HepG2 (cell line): ENCODE results near the gene LTC4S. TPM values are rescaled to one million over a fixed set of nuclear protein-coding genes. Genes with fewer than 3 reads are reported as not detected.
A peak's percentile ranks its signal among the peaks of the same experiment; 100 is the strongest.

Experiments
- EED ChIP-seq: sonication (generic); formaldehyde crosslinking; IDR thresholded peaks from 2 replicates; pipeline ENCODE4 v1.5.0; 2020; ENCODE audit warnings: mild to moderate bottlenecking, missing genetic modification reagents
- ETV6 ChIP-seq: sonication (generic); formaldehyde crosslinking; conservative IDR thresholded peaks from 2 replicates; pipeline ENCODE4 v1.4.0; 2020; ENCODE audit warnings: missing genetic modification reagents
- HMG20A ChIP-seq: IDR thresholded peaks from 2 replicates; pipeline ENCODE4 v1.6.1; 2016; ENCODE audit warnings: borderline replicate concordance
- IRF2 ChIP-seq: IDR thresholded peaks from 2 replicates; pipeline ENCODE4 v1.6.1; 2018; ENCODE audit warnings: missing genetic modification reagents, missing compliant biosample characterization
- ISX ChIP-seq: sonication (generic); formaldehyde crosslinking; conservative IDR thresholded peaks from 2 replicates; pipeline ENCODE4 v1.5.0; 2020; ENCODE audit warnings: missing genetic modification reagents
- JUNB ChIP-seq: sonication (generic); formaldehyde crosslinking; IDR thresholded peaks from 2 replicates; pipeline ENCODE4 v1.8.0; 2022; ENCODE audit warnings: missing genetic modification reagents, mild to moderate bottlenecking, borderline replicate concordance
- MAFK ChIP-seq, 2 experiments: IDR thresholded peaks in 1 of 2; conservative IDR thresholded peaks in 1 of 2; 2 replicates each; pipeline ENCODE4 v1.6.1; 2011; ENCODE audit warnings: improper control_type of control experiment in 2 of 2, low read length in 2 of 2
- MXI1 ChIP-seq: IDR thresholded peaks from 3 replicates; pipeline ENCODE4 v1.6.1; 2012; ENCODE audit warnings: low read depth, low read length, inconsistent platforms, borderline replicate concordance
- MZF1 ChIP-seq: sonication (generic); formaldehyde crosslinking; IDR thresholded peaks from 2 replicates; pipeline ENCODE4 v1.8.1; 2023; ENCODE audit warnings: mild to moderate bottlenecking, missing genetic modification reagents, borderline replicate concordance
- PAWR ChIP-seq: sonication (generic); formaldehyde crosslinking; IDR thresholded peaks from 2 replicates; pipeline ENCODE4 v1.4.0; 2020; ENCODE audit warnings: missing genetic modification reagents, mild to moderate bottlenecking, borderline replicate concordance
- RBFOX2 ChIP-seq: fragments of 200-400 bp; formaldehyde crosslinking; IDR thresholded peaks from 2 replicates; pipeline ENCODE4 v1.6.1; 2017; ENCODE audit warnings: low read depth, mild to moderate bottlenecking, low read length
- SMC3 ChIP-seq: IDR thresholded peaks from 2 replicates; pipeline ENCODE4 v1.6.1; 2011; ENCODE audit warnings: low read length, improper control_type of control experiment
- TRIM24 ChIP-seq: sonication (generic); formaldehyde crosslinking; IDR thresholded peaks from 2 replicates; pipeline ENCODE4 v1.8.0; 2022; ENCODE audit warnings: mild to moderate bottlenecking, missing genetic modification reagents
- ZC3H4 ChIP-seq: sonication (generic); formaldehyde crosslinking; IDR thresholded peaks from 2 replicates; pipeline ENCODE4 v1.4.0; 2020; ENCODE audit warnings: missing genetic modification reagents, borderline replicate concordance
- ZFP36L2 ChIP-seq: sonication (generic); formaldehyde crosslinking; IDR thresholded peaks from 2 replicates; pipeline ENCODE4 v1.4.0; 2020; ENCODE audit warnings: missing genetic modification reagents
- ZNF160 ChIP-seq: sonication (generic); formaldehyde crosslinking; IDR thresholded peaks from 2 replicates; pipeline ENCODE4 v1.8.0; 2022; ENCODE audit warnings: mild to moderate bottlenecking, inconsistent platforms, missing genetic modification reagents
- ZNF263 ChIP-seq: sonication (generic); formaldehyde crosslinking; IDR thresholded peaks from 2 replicates; pipeline ENCODE4 v1.4.0; 2020; ENCODE audit warnings: missing genetic modification reagents
- ZNF292 ChIP-seq: sonication (generic); formaldehyde crosslinking; IDR thresholded peaks from 2 replicates; pipeline ENCODE4 v1.8.1; 2022; ENCODE audit warnings: mild to moderate bottlenecking, low read depth, missing genetic modification reagents, borderline replicate concordance
- ZNF30 ChIP-seq: sonication (generic); formaldehyde crosslinking; IDR thresholded peaks from 2 replicates; pipeline ENCODE4 v1.5.0; 2020; ENCODE audit warnings: mild to moderate bottlenecking, missing genetic modification reagents
- ZNF354B ChIP-seq: sonication (generic); formaldehyde crosslinking; IDR thresholded peaks from 2 replicates; pipeline ENCODE4 v1.8.0; 2022; ENCODE audit warnings: mild to moderate bottlenecking, missing genetic modification reagents
- ZNF510 ChIP-seq: sonication (generic); formaldehyde crosslinking; IDR thresholded peaks from 2 replicates; pipeline ENCODE4 v1.4.0; 2020; ENCODE audit warnings: low read depth, mild to moderate bottlenecking, missing genetic modification reagents
- polyA plus RNA-seq, 8 experiments: library from polyadenylated mRNA; depleted of rRNA in 3 of 8; stranded (reverse) in 7 of 8; unstranded in 1 of 8; fragments of >200 nt; fragmentation: Illumina TruSeq in 4 of 8; extraction: Trizol in 4 of 8; gene quantifications; 2 replicates each; pipeline versions ENCODE4 v1.2.1 to v1.2.3, GENCODE V29; 2011 to 2016; ENCODE audit warnings: low read depth in 4 of 8, missing spikeins in 1 of 8, mixed read lengths in 1 of 8; ENCODE audit not compliant: insufficient read depth in 1 of 8
- total RNA-seq, 5 experiments: library from RNA; depleted of rRNA; stranded (reverse); fragments of >200 nt; fragmentation: Illumina TruSeq; extraction: Trizol; gene quantifications; 2 replicates each; pipeline ENCODE4 v1.2.3, GENCODE V29; 2016; ENCODE audit warnings: low read depth in 1 of 5
- TF ChIP-seq, protein P1 (sequence below): sonication (generic); formaldehyde crosslinking; IDR thresholded peaks from 2 replicates; pipeline ENCODE4 v1.4.0; 2020; ENCODE audit warnings: mild to moderate bottlenecking, missing genetic modification reagents
- TF ChIP-seq, protein P2 (sequence below): sonication (generic); formaldehyde crosslinking; IDR thresholded peaks from 2 replicates; pipeline ENCODE4 v1.8.1; 2023; ENCODE audit warnings: missing genetic modification reagents, inconsistent platforms, borderline replicate concordance
- TF ChIP-seq, protein P3 (sequence below): sonication (generic); formaldehyde crosslinking; IDR thresholded peaks from 2 replicates; pipeline ENCODE4; 2020; ENCODE audit warnings: missing genetic modification reagents, mild to moderate bottlenecking, borderline replicate concordance

Gene LTC4S
- total and polyA plus RNA-seq, 2 of the 13 experiments (the other 11 are each of a cell fraction or from before 2014, with no cell fraction given): 0.35 TPM; not detected in 1

DNA sequence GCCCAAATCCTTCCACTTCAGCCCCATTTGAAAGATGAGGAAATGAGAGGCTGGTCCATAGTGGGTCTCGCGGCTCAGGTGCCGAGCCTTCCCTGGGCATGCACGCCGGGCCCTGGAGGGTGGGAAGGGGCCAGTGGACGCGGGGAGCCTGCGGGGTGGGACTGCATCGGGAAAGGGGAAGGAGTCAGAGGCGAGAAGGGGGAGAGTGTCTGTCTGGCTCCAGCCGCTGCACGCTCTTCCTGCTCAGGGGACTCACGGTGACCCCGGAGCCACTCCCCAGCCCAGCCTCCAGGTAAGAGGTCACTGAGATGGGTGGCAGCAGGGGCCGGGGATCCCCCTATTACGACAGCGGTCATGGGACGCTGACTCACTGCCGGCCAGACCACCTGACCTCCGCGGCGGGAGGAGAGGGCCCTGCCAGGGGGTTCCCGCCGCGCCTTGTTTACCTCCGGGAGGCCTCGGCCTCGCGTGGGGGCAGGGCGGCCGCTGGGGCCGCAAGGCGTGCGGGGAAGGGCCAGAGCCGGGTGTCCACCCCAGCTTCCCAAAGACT, 25.0 kb downstream of the LTC4S start (continued):
- TF ChIP-seq MXI1 (peak; percentile 64; the same call in 2 of the 3 replicates), ZNF160 (0 out of 2 replicates have a peak, but pooled peaks have one; percentile 49), EED (CRISPR knock-in tag) (no peak), ISX (no peak), TRIM24 (CRISPR knock-in tag) (no peak), RBFOX2 (peak; percentile 81), PAWR (CRISPR knock-in tag) (no peak), JUNB (peak; percentile 97), MAFK (conservative IDR thresholded peaks at IDR 0.05 in 1 of 2, IDR thresholded peaks at IDR 0.05 in 1 of 2; ENCODE audit: low read length in 2 of 2) (peak; percentile 19 to 44; a peak in 1 of 4 replicates), ZFP36L2 (CRISPR knock-in tag) (no peak), ZC3H4 (CRISPR knock-in tag) (0 out of 2 replicates have a peak, but pooled peaks have one; percentile 27), ZNF263 (CRISPR knock-in tag) (no peak), ETV6 (no peak), MZF1 (no peak), ZNF354B (CRISPR knock-in tag) (0 out of 2 replicates have a peak, but pooled peaks have one; percentile 51), IRF2 (peak; percentile 51; the same call in 1 of the 2 replicates), SMC3 (no peak), ZNF510 (CRISPR knock-in tag) (no peak), HMG20A (CRISPR knock-in tag) (peak; percentile 28; the same call in 1 of the 2 replicates), ZNF292 (peak; percentile 87), ZNF30 (CRISPR knock-in tag) (no peak)
- TF ChIP-seq, protein P1, sequence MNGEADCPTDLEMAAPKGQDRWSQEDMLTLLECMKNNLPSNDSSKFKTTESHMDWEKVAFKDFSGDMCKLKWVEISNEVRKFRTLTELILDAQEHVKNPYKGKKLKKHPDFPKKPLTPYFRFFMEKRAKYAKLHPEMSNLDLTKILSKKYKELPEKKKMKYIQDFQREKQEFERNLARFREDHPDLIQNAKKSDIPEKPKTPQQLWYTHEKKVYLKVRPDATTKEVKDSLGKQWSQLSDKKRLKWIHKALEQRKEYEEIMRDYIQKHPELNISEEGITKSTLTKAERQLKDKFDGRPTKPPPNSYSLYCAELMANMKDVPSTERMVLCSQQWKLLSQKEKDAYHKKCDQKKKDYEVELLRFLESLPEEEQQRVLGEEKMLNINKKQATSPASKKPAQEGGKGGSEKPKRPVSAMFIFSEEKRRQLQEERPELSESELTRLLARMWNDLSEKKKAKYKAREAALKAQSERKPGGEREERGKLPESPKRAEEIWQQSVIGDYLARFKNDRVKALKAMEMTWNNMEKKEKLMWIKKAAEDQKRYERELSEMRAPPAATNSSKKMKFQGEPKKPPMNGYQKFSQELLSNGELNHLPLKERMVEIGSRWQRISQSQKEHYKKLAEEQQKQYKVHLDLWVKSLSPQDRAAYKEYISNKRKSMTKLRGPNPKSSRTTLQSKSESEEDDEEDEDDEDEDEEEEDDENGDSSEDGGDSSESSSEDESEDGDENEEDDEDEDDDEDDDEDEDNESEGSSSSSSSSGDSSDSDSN (CRISPR knock-in tag): peak; percentile 92
- TF ChIP-seq, protein P2, sequence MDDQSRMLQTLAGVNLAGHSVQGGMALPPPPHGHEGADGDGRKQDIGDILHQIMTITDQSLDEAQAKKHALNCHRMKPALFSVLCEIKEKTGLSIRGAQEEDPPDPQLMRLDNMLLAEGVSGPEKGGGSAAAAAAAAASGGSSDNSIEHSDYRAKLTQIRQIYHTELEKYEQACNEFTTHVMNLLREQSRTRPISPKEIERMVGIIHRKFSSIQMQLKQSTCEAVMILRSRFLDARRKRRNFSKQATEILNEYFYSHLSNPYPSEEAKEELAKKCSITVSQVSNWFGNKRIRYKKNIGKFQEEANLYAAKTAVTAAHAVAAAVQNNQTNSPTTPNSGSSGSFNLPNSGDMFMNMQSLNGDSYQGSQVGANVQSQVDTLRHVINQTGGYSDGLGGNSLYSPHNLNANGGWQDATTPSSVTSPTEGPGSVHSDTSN (CRISPR knock-in tag): no peak
- TF ChIP-seq, protein P3, sequence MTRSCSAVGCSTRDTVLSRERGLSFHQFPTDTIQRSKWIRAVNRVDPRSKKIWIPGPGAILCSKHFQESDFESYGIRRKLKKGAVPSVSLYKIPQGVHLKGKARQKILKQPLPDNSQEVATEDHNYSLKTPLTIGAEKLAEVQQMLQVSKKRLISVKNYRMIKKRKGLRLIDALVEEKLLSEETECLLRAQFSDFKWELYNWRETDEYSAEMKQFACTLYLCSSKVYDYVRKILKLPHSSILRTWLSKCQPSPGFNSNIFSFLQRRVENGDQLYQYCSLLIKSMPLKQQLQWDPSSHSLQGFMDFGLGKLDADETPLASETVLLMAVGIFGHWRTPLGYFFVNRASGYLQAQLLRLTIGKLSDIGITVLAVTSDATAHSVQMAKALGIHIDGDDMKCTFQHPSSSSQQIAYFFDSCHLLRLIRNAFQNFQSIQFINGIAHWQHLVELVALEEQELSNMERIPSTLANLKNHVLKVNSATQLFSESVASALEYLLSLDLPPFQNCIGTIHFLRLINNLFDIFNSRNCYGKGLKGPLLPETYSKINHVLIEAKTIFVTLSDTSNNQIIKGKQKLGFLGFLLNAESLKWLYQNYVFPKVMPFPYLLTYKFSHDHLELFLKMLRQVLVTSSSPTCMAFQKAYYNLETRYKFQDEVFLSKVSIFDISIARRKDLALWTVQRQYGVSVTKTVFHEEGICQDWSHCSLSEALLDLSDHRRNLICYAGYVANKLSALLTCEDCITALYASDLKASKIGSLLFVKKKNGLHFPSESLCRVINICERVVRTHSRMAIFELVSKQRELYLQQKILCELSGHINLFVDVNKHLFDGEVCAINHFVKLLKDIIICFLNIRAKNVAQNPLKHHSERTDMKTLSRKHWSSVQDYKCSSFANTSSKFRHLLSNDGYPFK: no peak
